Panc1 (cell line): Measurements from ENCODE around the gene CACNA2D3. TPM values are rescaled to one million over a fixed set of nuclear protein-coding genes. Genes with fewer than 3 reads are reported as not detected.

Experiments used
- ATAC-seq: fragments of 200-7000 bp; cut with Tn5 transposase; 2 replicates; pipeline ENCODE4 v1.9.1; 2020; ENCODE audit warnings: mild to moderate bottlenecking, moderate library complexity
- BruUV-seq: library from RNA; stranded (reverse); fragments of 400-500 nt; replicated peaks from 2 replicates; lab custom pipeline; 2021; lab: Mats Ljungman, UMichigan
- CTCF ChIA-PET: fragments of 300-600 bp; sonication (Branson Sonifier 250); formaldehyde crosslinking; loops from one replicate; lab custom pipeline; 2022; ENCODE audit warnings: antibody characterized with exemption; lab: Charles Lee
- POLR2A ChIA-PET: fragments of 300-600 bp; sonication (Branson Sonifier 250); formaldehyde crosslinking; loops from one replicate; lab custom pipeline; 2022; ENCODE audit warnings: antibody characterized with exemption; lab: Charles Lee
- DNase-seq: peaks from one replicate; pipeline ENCODE4 v3.0.0-alpha.2; 2010; ENCODE audit warnings: low read depth, low spot score
- H3K27ac ChIP-seq: 2 replicates; pipeline ENCODE4 v1.5.1; 2011; ENCODE audit warnings: mild to moderate bottlenecking, low read length, inconsistent platforms
- H3K27me3 ChIP-seq: fragments of 200-500 bp; sonication (Bioruptor generic); 2 replicates; pipeline ENCODE4 v1.6.0; 2014; ENCODE audit warnings: low read length, inconsistent platforms; ENCODE audit not compliant: control insufficient read depth, insufficient read depth
- H3K36me3 ChIP-seq: fragments of 200-500 bp; sonication (Bioruptor generic); 2 replicates; pipeline ENCODE4 v1.5.1; 2014; ENCODE audit warnings: inconsistent platforms, mild to moderate bottlenecking, low read length, moderate library complexity; ENCODE audit not compliant: control insufficient read depth, insufficient read depth
- H3K4me1 ChIP-seq: 2 replicates; pipeline ENCODE4 v1.5.1; 2011; ENCODE audit warnings: inconsistent platforms, mild to moderate bottlenecking, low read length, moderate library complexity; ENCODE audit not compliant: control insufficient read depth, insufficient read depth
- H3K4me3 ChIP-seq, 2 experiments: 2 replicates each; pipeline ENCODE4 v1.5.1; 2011 to 2012; ENCODE audit warnings: low read depth in 2 of 2, low read length in 2 of 2, mild to moderate bottlenecking in 2 of 2, inconsistent platforms in 1 of 2, moderate library complexity in 1 of 2
- H3K9me3 ChIP-seq: fragments of 200-500 bp; sonication (Bioruptor generic); 2 replicates; pipeline ENCODE4 v1.5.1; 2014; ENCODE audit warnings: low read depth, mild to moderate bottlenecking, inconsistent platforms, low read length, moderate library complexity; ENCODE audit not compliant: control insufficient read depth, insufficient read depth
- POLR2AphosphoS5 ChIP-seq: IDR thresholded peaks from 2 replicates; pipeline ENCODE4 v1.6.1; 2012; ENCODE audit warnings: mild to moderate bottlenecking, low read depth, low read length, moderate library complexity
- SIN3A ChIP-seq: IDR thresholded peaks from 2 replicates; pipeline ENCODE4 v1.6.1; 2012; ENCODE audit warnings: low read depth, mild to moderate bottlenecking, low read length, moderate library complexity, borderline replicate concordance; ENCODE audit not compliant: insufficient read depth
- TCF7L2 ChIP-seq: IDR thresholded peaks from 2 replicates; pipeline ENCODE4 v1.6.1; 2011; ENCODE audit warnings: mild to moderate bottlenecking, low read depth, low read length, inconsistent platforms
- in situ Hi-C: cut with HindIII; loops from 2 replicates; pipeline ENCODE4 v1.10.0; 2016; ENCODE audit warnings: low sequenced_read_pairs, low pct_unique_long_range_greater_than_20kb
- intact Hi-C: fragments of 100-400 bp; cut with micrococcal nuclease; formaldehyde crosslinking; loops from one replicate; pipeline ENCODE4 v1.10.0; 2022; ENCODE audit not compliant: unreplicated experiment
- total RNA-seq: library from RNA; stranded (reverse); gene quantifications from one replicate; pipeline ENCODE4 v1.2.1, GENCODE V29; 2021; ENCODE audit not compliant: unreplicated experiment
- TF ChIP-seq, protein P1 (sequence below), 2 experiments: IDR thresholded peaks; 2 replicates each; pipeline ENCODE4 v1.6.1; 2011 to 2012; ENCODE audit warnings: low read depth in 2 of 2, control low read depth in 1 of 2, low read length in 1 of 2, mild to moderate bottlenecking in 1 of 2, moderate library complexity in 1 of 2; ENCODE audit not compliant: insufficient read depth in 1 of 2
- TF ChIP-seq, protein P2 (sequence below): fragments of 450-650 bp; IDR thresholded peaks from 2 replicates; pipeline ENCODE4 v1.5.1; 2017; ENCODE audit warnings: mild to moderate bottlenecking

CACNA2D3 gene
- total RNA-seq, 1 experiment from 2014 or later: 0.41 TPM

DNA sequence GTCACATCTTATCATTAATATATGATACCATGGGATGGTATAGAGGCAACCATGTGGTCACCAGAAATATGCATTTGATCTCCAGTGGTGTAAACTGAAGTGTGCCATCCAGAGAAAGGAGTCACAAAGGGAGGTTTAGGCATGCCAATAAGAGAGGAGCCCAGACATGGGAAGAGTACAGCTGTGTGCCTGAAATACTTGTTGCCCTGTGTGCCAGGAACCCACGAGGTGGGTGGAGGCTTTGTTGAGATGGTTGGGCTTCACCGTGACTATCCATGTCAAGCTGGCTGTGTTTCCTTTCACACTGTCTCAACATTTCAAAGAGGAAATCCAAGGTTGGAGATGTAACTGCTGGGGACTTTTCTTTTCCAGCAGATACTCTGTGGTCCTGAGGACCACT, 43.5 kb downstream of the CACNA2D3 start:
- H3K9me3 ChIP-seq: no peaks in the 10 kb centered on the region
- no peak overlapping the region for H3K27ac ChIP-seq
- ChIA-PET POLR2A (no interaction called here), CTCF (no interaction called here)
- TF ChIP-seq SIN3A (no peak), TCF7L2 (no peak), POLR2AphosphoS5 (no peak)
- TF ChIP-seq, protein P1, sequence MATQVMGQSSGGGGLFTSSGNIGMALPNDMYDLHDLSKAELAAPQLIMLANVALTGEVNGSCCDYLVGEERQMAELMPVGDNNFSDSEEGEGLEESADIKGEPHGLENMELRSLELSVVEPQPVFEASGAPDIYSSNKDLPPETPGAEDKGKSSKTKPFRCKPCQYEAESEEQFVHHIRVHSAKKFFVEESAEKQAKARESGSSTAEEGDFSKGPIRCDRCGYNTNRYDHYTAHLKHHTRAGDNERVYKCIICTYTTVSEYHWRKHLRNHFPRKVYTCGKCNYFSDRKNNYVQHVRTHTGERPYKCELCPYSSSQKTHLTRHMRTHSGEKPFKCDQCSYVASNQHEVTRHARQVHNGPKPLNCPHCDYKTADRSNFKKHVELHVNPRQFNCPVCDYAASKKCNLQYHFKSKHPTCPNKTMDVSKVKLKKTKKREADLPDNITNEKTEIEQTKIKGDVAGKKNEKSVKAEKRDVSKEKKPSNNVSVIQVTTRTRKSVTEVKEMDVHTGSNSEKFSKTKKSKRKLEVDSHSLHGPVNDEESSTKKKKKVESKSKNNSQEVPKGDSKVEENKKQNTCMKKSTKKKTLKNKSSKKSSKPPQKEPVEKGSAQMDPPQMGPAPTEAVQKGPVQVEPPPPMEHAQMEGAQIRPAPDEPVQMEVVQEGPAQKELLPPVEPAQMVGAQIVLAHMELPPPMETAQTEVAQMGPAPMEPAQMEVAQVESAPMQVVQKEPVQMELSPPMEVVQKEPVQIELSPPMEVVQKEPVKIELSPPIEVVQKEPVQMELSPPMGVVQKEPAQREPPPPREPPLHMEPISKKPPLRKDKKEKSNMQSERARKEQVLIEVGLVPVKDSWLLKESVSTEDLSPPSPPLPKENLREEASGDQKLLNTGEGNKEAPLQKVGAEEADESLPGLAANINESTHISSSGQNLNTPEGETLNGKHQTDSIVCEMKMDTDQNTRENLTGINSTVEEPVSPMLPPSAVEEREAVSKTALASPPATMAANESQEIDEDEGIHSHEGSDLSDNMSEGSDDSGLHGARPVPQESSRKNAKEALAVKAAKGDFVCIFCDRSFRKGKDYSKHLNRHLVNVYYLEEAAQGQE (IDR thresholded peaks at IDR 0.05; ENCODE audit: insufficient read depth in 1 of 2, low read depth in 2 of 2, low read length in 1 of 2): no peak
- TF ChIP-seq, protein P2, sequence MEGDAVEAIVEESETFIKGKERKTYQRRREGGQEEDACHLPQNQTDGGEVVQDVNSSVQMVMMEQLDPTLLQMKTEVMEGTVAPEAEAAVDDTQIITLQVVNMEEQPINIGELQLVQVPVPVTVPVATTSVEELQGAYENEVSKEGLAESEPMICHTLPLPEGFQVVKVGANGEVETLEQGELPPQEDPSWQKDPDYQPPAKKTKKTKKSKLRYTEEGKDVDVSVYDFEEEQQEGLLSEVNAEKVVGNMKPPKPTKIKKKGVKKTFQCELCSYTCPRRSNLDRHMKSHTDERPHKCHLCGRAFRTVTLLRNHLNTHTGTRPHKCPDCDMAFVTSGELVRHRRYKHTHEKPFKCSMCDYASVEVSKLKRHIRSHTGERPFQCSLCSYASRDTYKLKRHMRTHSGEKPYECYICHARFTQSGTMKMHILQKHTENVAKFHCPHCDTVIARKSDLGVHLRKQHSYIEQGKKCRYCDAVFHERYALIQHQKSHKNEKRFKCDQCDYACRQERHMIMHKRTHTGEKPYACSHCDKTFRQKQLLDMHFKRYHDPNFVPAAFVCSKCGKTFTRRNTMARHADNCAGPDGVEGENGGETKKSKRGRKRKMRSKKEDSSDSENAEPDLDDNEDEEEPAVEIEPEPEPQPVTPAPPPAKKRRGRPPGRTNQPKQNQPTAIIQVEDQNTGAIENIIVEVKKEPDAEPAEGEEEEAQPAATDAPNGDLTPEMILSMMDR: no peak
- H3K4me3 ChIP-seq: no peak overlapping the region
- DNase-seq: no peak
- ATAC-seq: no peak
- BruUV-seq: no TSS peak
- H3K27me3 ChIP-seq: no peaks in the 10 kb centered on the region
- no peaks in the 10 kb centered on the region for H3K36me3 ChIP-seq
- intact Hi-C loops: no loop called here
- no peaks in the 10 kb centered on the region for H3K4me1 ChIP-seq
- in situ Hi-C loops: no loop called here

DNA sequence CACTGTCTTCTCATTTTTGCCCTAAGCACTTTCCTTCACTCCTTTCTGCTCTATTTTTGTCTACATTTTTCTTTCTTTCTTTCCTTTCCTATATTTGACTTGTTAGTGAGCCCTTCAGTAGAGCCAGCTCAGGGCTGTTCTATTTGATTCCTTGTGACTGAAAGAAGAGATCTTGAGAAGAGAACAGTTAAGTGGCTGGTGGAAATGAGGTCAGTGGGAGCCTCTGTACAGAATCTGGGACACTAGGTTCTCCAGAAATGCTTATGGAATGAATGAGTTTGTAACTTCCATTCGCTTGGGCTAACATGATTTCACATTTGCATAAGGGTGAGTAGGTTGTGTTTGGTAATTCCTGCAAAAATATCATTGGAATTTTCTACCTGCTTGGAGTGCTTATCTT, 45.6 kb downstream of the CACNA2D3 start:
- CTCF ChIA-PET: no interaction called here
- in situ Hi-C loops: no loop called here
- intact Hi-C loops: no loop called here
- Histone ChIP-seq H3K27ac (no peak overlapping the region), H3K27me3 (no peaks in the 10 kb centered on the region), H3K36me3 (no peaks in the 10 kb centered on the region), H3K4me3 (no peak overlapping the region), H3K9me3 (no peaks in the 10 kb centered on the region), H3K4me1 (no peaks in the 10 kb centered on the region)
- TF ChIP-seq, protein P1 (IDR thresholded peaks at IDR 0.05; ENCODE audit: insufficient read depth in 1 of 2, low read depth in 2 of 2, low read length in 1 of 2): no peak
- no peak for TF ChIP-seq POLR2AphosphoS5
- TF ChIP-seq, protein P2: no peak
- no peak for TF ChIP-seq TCF7L2
- TF ChIP-seq SIN3A: no peak
- no TSS peak for BruUV-seq
- ATAC-seq: no peak
- POLR2A ChIA-PET: no interaction called here
- DNase-seq: no peak
